Transverse colon (tissue), 4 donors: ENCODE data around the gene MED13.

Experiments used
- CTCF ChIP-seq, 5 experiments: fragments of 200-600 bp in 3 of 5; fragments of 450-650 bp in 2 of 5; sonication (generic) in 3 of 5; IDR thresholded peaks; 1 replicate in 2 of 5; 2 replicates in 3 of 5; pipeline ENCODE4 v1.5.1; 2016 to 2017; ENCODE audit warnings: antibody characterized with exemption in 5 of 5, inconsistent platforms in 3 of 5, mild to moderate bottlenecking in 2 of 5, moderate library complexity in 1 of 5
- POLR2AphosphoS5 ChIP-seq, 3 donors: sonication (generic); formaldehyde crosslinking; IDR thresholded peaks; one replicate each; pipeline ENCODE4 v1.6.1; 2016; ENCODE audit warnings: antibody characterized with exemption in 3 of 3

- TF ChIP-seq CTCF (IDR thresholded peaks at IDR 0.05) (no peak), POLR2AphosphoS5 (IDR thresholded peaks at IDR 0.05) (no peak)
Measured at GRCh38 chr17:62062944-62063343, 2.1 kb downstream of the MED13 start.
